Measurements from ENCODE around the gene TMEM106C. TPM values are rescaled to one million over a fixed set of nuclear protein-coding genes. Genes with fewer than 3 reads are reported as not detected.

Gene TMEM106C
- total and polyA plus RNA-seq, 2 of the 13 experiments (the other 11 are each of a cell fraction or from before 2014, with no cell fraction given): 132 to 192 TPM

DNA sequence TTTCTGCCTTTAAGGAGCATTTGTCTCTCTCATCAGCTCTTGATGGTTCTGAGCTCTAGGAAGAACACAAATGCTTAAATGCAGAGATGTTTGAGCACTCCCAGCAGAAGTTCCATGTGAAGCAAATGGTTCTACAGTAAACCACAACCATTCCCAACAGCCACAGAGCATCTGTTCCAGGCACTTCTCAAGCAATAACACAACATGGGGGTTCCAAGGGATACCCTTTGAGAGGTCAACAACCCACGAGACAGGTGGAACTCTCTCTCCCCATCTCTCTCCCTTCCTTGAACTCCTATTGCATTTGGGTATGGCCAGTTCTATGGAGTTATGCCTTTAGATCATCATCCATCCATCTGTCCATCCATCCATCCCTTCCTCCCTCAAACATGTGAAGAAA lies 46.1 kb downstream of the TMEM106C start (continued):
- TF ChIP-seq ZNF781 (CRISPR knock-in tag; IDR thresholded peaks at IDR 0.05; ENCODE audit: borderline replicate concordance, not compliant biosample characterization): no peak
- TF ChIP-seq GATA4 (IDR thresholded peaks at IDR 0.05; ENCODE audit: borderline replicate concordance, low read depth): no peak

GRCh38 chr12:48010366-48010970 lies 47.1 kb downstream of the TMEM106C start:
- H3K27ac ChIP-seq (ENCODE audit: extremely low read length, insufficient read depth, low read length): no peak overlapping the region
- H3K4me3 ChIP-seq (replicated peaks in 1 of 3; ENCODE audit: insufficient read depth in 1 of 3, low read depth in 2 of 3, low read length in 3 of 3): no peak overlapping the region
- DNase-seq (ENCODE audit: low spot score) (no peak), FAIRE-seq (no peak), ATAC-seq (no peak)
- TF ChIP-seq, protein P1, sequence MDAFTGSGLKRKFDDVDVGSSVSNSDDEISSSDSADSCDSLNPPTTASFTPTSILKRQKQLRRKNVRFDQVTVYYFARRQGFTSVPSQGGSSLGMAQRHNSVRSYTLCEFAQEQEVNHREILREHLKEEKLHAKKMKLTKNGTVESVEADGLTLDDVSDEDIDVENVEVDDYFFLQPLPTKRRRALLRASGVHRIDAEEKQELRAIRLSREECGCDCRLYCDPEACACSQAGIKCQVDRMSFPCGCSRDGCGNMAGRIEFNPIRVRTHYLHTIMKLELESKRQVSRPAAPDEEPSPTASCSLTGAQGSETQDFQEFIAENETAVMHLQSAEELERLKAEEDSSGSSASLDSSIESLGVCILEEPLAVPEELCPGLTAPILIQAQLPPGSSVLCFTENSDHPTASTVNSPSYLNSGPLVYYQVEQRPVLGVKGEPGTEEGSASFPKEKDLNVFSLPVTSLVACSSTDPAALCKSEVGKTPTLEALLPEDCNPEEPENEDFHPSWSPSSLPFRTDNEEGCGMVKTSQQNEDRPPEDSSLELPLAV (CRISPR knock-in tag; conservative IDR thresholded peaks at IDR 0.05; ENCODE audit: low read depth): no peak
- TF ChIP-seq ZMYM4 (CRISPR knock-in tag; IDR thresholded peaks at IDR 0.05) (no peak), ZNF382 (CRISPR knock-in tag; IDR thresholded peaks at IDR 0.05; ENCODE audit: borderline replicate concordance) (no peak), EHMT2 (IDR thresholded peaks at IDR 0.05; ENCODE audit: borderline replicate concordance, low read depth, low read length) (no peak), EP300 (IDR thresholded peaks at IDR 0.05; ENCODE audit: low read depth in 2 of 2, low read length in 2 of 2) (no peak), EP300 (CRISPR knock-in tag; IDR thresholded peaks at IDR 0.05; ENCODE audit: borderline replicate concordance) (no peak), SRSF1 (optimal IDR thresholded peaks at IDR 0.05; ENCODE audit: low read depth, low read length) (no peak), ZNF121 (CRISPR knock-in tag; IDR thresholded peaks at IDR 0.05) (no peak), ZNF761 (CRISPR knock-in tag; conservative IDR thresholded peaks at IDR 0.05) (no peak), PRDM15 (CRISPR knock-in tag; IDR thresholded peaks at IDR 0.05) (no peak), ETV5 (CRISPR knock-in tag; IDR thresholded peaks at IDR 0.05; ENCODE audit: borderline replicate concordance) (no peak), RARG (CRISPR knock-in tag; IDR thresholded peaks at IDR 0.05; ENCODE audit: low read depth) (no peak)
- peaks cover 2 to 9% of the 10 kb centered on the region in 2 experiments; a peak in 3 of 5 replicates for H3K27me3 ChIP-seq (ENCODE audit: control insufficient read depth in 1 of 2, insufficient read depth in 2 of 2, low read length in 2 of 2)
- no peaks in the 10 kb centered on the region for H3K79me2 ChIP-seq (ENCODE audit: insufficient read depth, low read length)
- H3K4me2 ChIP-seq (ENCODE audit: low read depth, low read length): no peak overlapping the region
- no peaks in the 10 kb centered on the region for H4K20me1 ChIP-seq (ENCODE audit: insufficient read depth, low read length)
- H3K4me1 ChIP-seq (ENCODE audit: insufficient read depth, low read length): peaks cover 16% of the 10 kb centered on the region
- in situ Hi-C loops (cut with HindIII; ENCODE audit: extremely low pct_ligation_motif_present, low pct_unique_long_range_greater_than_20kb): no loop called here
- BruUV-seq (replicated peaks): no TSS peak
- no peak overlapping the region for H3K9ac ChIP-seq (ENCODE audit: insufficient read depth, low read depth, low read length)
- H2AFZ ChIP-seq (ENCODE audit: low read length): no peak overlapping the region
- H3K9me3 ChIP-seq (ENCODE audit: low read length): no peaks in the 10 kb centered on the region
- H3K36me3 ChIP-seq (replicated peaks in 1 of 2; ENCODE audit: control insufficient read depth in 1 of 2, insufficient read depth in 2 of 2, low read length in 2 of 2): no peaks in the 10 kb centered on the region
- CTCF ChIA-PET (ENCODE audit: low intra/inter-chr PET ratio, low total read pairs): no interaction called here
- intact Hi-C loops (cut with micrococcal nuclease; ENCODE audit: unreplicated experiment): no loop called here
- 50% methylated on average over 2 of the region's 7 CpGs for WGBS (ENCODE audit: low lambda C conversion rate)
- POLR2A ChIA-PET: no interaction called here

All from HepG2 (cell line).